SH-SY5Y (cell line): ENCODE measurements around the gene PRODH.

Source experiments
- GATA2 ChIP-seq: IDR thresholded peaks from 2 replicates; pipeline ENCODE4 v1.6.1; 2011; ENCODE audit warnings: mild to moderate bottlenecking, low read depth, low read length
- GATA3 ChIP-seq: IDR thresholded peaks from 2 replicates; pipeline ENCODE4 v1.6.1; 2011; ENCODE audit warnings: low read depth, mild to moderate bottlenecking, low read length, moderate library complexity

GRCh38 chr22:18985780-18986179 is 49.7 kb upstream of the PRODH start:
- TF ChIP-seq GATA2 (no peak), GATA3 (no peak)
